HL-60/S4 treated with retinoic acid at 250 ng/mL for 4 days and 3 days (cell line): ENCODE measurements around the gene CT55.
"Not testable (repeated sequence)": the region's sequence is repeated elsewhere in the genome, so short reads cannot be mapped to it uniquely, and the experiment has no call there.

Source experiments
- in situ Hi-C: fragments of 300-500 bp; cut with MboI; formaldehyde crosslinking; loops from 2 replicates; pipeline ENCODE4 v1.7.0; 2022; ENCODE audit warnings: low sequenced_read_pairs

Gene CT55, protein sequence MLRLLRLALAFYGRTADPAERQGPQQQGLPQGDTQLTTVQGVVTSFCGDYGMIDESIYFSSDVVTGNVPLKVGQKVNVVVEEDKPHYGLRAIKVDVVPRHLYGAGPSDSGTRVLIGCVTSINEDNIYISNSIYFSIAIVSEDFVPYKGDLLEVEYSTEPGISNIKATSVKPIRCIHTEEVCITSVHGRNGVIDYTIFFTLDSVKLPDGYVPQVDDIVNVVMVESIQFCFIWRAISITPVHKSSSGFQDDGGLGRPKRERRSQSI

DNA sequence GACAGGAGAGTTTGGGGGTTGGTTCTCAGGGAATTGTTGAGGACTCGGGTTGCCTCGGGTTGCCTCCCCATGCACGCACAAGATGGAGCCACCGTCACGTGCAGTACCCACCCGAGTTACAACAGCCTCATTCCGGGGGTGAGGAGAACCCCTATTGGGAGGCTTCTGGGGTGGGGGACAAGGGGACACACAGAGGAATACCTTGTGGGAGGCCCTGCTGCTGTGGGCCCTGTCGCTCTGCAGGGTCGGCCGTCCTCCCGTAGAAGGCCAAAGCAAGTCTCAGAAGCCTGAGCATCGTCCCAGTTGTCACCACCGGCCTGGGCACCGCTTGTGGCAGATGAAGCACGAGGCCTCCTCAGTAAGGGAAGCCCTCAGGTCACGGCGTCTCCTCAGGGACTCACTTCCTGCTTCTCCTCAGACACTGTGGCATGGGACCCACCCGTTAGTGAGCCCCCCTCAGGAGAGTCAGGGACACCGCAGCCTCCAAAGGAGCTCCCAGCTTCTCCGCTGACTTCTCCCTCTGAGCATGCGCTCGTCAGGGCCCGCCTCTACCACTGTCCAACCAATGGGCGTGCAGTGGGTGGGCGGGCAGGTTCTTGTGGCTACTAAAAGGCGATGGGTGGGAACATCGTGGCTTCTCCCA is at the start of gene CT55:
Gene CT55 (minus strand): TSS at position 522 of the 643 bp plus-strand sequence. CDS start 227 bp downstream, at position 295.
- in situ Hi-C loops, result no loop called here

DNA sequence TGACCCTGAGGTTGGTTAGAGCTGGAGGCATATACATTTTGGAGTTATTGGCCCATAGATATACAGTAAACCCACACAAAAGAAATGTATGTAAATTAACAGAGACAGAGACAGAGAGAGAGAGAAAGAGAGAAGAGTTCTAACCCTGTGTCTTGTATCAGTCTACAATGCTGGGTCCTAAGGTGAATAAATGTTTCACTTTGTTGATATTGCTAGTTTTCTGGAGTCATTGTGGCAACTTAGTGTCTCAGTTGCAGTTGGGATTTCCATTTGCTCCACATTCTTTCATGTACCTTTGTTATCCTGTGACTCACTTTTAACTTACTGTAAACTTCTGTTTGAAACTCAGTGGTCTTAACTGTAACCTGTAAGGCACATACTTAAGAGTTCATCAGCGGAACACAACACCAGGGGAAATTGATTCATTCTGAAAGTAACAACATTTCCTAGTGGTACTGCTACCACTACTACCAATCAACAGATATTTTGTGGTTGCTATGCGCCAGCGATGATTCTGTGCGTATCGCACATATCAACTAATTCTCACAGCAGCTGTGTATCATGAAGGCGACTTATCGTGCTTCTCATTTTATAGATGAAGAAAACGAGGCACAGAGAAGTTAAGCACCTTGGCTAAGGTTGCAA is 42.1 kb upstream of the CT55 start:
- in situ Hi-C loops, result no loop called here

DNA sequence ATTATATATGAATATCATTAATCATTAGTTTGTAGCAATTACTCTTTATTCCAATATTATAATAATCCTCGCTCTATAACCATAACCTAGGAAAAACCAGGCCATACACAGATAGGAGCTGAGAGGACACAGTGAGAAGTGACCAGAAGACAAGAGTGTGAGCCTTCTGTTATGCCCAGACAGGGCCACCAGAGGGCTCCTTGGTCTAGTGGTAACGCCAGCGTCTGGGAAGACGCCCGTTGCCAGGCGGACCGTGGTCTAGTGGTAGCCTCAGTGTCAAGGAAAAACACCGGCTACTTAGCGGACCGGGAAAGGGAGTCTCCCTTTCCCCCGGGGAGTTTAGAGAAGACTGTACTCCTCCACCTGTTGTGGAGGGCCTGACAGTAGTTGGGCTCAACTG is 35.2 kb upstream of the CT55 start:
- in situ Hi-C loops, result not testable (repeated sequence)

DNA sequence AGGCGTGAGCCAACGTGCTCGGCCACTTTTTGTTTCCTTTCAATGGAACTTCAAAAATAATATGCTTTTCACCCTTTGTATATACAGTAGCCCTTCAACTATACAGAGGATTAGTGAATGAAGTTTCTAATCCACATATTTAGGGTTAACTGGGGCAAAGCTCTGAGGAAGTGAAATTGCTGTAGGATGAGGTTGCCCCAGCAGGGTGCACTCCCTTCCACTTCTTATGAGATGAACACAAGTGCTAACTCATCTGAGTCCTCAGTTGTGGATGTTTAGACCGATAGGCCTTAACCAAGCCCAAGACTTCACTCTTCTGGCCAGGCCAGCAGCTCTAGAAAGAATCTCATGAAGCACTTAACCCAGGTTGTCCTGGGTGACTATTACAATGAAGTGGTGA is 29.1 kb upstream of the CT55 start:
- in situ Hi-C loops, result no loop called here

DNA sequence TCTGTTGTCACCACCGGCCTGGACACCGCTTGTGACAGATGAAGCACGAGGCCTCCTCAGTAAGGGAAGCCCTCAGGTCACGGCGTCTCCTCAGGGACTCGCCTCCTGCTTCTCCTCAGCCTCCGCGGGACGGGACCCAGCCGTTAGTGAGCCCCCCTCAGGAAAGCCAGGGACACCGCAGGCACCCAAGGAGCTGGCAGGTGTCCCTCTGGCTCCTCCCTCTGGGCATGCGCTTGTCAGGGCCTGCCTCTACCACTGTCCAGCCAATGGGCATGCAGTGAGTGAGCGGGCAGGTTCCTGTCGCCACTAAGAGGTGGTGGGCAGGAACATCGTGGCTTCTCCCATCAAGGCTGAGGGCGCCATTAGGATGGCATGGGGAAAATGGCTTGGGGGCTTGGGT is 23.5 kb upstream of the CT55 start:
- in situ Hi-C loops, result no loop called here

DNA sequence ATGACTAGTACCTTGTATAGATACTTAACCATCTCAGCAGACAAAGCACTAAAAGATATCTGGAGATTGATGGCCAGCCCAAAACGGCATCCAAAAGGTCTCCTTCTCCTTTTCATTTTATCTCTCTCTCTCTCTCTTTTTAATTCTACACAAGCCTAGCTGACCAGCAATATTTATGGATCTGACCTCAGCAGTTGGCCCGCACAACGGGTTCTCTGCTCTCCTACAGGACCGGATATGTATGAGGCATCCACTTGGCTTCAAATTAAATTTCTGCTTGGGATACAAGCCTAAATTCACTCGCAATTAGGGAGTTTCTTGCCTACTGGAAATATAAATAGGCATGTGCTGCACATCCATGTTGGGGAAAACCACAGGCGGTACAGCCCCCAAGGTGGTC is 22.5 kb upstream of the CT55 start:
- in situ Hi-C loops, result no loop called here

DNA sequence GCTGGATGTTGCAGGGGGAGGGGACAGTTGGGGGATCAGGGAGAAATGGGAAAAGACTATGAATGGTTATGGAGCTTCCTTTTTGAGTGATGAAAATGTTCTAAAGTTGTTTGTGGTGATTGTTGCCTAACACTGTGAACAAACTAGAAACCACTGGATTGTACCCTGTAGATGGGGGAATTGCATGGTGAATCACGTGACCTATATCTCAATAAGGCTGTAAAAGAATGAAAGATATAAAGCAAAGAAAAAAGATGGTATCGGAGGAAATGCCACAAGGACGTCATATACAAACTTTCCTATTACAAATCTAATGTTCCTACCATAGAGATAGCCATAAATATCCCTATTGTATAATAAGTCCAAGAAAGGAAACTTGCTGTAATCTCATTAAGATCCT is 20.6 kb upstream of the CT55 start:
- in situ Hi-C loops, result no loop called here

DNA sequence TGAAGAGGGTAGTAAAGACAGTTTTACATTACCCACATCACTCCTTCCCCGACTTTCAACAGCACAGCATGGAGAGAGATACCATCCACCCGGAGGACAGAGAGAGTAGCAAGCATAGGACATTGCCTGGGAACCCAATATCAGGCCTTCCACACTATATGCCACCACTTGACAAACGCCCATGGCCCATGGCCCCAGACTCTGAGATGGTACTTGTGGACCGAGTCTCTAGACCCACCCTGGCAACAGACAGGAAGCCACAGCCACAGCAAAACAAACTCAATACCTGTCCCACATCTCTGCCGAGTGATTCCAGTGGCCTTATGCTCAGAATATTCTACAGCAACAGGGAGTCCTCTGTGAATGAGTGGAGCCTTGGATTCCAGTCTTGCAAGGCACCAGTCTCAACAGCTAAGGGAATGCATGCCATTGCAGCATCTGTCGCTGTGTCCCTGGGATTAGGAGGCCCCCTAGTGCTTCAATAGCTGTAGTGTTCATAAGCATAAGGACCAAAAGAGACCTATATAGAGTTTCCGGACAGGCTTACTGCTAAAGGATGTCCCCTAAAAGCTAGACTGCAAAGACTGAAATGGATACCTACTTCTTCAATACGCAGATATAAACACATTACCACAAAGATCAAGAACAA is 14.7 kb upstream of the CT55 start:
- in situ Hi-C loops, result no loop called here

DNA sequence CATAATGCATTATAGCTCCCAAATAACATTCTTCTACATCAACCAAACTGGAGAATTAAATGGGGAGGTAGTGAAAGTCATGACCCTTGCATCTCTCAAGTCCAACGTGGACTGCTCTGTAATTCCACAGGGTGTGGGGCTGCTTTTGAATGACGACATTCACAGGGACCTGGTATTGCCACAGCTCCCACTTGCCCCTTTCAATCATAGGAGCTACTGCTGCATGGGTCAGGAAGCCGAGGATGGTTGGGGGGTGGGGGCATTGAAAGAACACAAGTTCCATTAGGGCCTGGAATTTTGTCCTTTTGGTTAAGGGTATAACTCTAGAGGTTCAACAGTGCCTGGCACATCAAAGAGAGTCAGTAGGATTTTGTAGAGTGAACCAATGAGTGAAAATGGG is 7.4 kb upstream of the CT55 start:
- in situ Hi-C loops, result no loop called here

DNA sequence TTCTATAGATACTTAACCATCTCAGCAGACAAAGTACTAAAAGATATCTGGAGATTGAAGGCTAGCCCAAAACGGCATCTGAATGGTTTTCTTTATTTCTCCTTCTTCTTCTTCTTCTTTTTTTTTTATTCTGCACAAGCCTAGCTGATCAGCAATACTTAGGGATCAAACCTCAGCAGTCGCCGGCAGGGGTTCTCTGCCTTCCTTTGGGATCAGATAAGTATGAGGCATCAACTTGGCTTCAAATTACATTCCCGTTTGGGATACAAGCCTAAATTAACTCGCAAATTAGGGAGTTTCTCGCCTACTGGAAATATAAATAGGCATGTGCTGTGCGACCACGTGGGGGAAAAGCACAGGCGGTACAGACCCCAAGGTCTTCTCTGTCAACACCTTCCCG is 730 bp downstream of the CT55 start:
- in situ Hi-C loops, result no loop called here

DNA sequence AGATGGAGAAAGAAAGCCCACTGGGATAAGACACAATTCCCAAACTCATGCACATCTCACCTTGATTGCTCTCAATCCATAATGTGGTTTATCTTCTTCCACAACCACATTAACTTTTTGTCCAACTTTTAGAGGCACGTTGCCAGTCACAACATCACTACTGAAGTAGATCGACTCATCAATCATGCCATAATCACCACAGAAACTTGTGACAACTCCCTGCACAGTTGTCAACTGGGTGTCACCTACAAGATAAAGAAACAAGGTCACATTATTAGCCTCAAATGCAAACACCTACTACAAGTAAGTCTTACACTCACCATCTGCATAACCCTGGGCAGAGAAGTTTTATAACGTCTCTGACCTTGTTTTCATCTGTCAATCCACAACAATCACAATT is 1.7 kb downstream of the CT55 start:
- in situ Hi-C loops, result not testable (repeated sequence)

DNA sequence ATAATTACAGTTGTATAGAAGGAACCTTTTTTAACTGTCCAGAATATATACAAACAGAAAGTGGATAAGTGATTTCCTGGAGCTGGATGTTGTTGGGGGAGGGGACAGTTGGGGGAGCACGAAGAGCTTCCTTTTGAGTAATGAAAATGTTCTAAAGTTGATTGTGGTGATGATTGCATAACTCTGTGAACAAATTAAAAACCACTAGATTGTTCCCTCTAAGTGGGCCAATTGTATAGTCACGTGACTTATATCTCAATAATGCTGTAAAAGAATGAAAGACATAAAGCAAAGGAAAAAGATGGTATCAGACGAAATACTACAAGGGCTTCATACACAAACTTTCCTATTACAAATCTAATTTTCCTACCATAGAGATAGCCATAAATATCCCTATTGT is 2.7 kb downstream of the CT55 start:
- in situ Hi-C loops, result no loop called here

DNA sequence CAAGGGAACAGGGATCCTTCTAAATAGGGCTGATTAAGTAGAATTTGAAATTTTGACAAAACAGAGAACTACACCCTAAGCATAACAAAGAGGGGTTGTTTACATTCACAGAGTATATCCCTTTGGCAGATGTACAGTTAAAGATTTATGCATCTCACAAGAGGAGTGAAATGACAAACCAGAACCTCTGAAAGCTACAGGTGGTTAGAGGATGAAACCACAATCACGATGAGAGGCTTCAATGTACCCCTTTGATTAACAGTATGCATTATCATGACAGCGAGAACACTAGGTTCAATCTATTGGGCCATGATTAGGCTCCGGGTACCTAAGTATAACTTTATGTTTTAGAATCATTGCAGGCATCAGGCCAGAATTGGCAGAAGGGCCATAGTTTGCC is 16.5 kb downstream of the CT55 start:
- in situ Hi-C loops, result not testable (repeated sequence)

DNA sequence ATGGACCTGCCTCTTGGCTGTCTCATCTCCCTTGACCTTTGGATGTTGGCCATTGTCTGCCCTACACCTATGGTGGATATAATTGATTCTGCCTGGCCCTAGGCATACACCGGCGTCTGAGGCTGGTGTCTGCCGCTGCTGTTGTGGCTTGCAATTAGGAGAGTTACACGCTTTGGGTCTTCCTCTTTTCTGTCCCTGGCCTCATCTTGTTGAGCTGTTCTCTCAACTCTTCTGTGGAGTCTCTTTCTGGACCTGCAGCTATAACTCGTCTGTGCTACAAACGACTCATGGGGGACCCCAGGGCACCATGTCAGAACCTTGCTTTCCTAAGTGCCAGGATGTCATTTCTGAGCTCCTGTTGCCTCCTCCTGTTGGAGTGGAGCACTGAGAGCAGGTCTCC is 45.1 kb downstream of the CT55 start:
- in situ Hi-C loops, result not testable (repeated sequence)

DNA sequence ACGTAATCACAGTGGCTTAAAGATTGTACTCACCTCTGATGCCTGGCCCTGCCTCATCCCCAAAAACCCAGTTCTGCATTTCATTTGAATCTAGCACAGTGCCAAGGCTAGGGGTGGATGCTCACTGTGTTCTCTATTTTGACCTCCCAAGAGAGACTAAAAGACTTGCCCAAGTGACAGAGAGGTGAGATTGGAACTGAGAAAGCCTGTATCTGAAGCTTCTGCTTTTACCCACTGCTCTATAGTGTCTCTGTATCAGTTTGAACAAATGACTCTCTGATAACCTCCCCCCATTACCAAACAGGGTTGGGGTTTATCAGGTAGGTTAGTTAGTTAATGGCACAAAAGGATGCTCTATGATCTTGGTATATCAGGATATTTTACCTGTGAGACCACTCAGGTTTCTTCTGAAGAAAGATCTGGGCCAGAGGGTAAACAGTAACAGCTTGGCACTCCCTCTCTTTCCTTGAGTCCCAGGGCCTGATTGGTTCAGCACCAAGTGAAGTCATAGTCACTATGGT is 51.1 kb downstream of the CT55 start, which contains the start of gene ETDB:
Gene ETDB (minus strand): TSS at position 471 of the 521 bp plus-strand sequence. CDS start 1,265 bp downstream, outside the sequence.
- in situ Hi-C loops, result not testable (repeated sequence)

DNA sequence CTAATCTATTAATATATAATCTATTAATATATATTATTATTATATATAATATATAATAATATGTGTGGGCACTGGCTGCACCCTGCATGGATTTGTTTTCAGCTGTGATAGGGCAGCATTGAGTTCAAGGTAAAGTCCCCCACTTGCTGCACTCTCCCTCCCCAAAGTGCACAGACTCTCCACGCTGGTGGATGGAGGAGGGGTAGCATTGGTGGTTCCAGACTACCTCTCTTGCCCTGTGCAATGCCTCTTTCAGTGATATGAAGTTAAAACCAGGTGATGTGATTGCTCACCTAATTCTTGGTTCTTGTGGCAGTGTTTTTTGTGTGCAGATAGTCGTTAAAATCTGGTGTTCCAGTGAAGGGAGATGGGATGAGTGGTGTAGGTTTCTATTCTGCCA is 55.1 kb downstream of the CT55 start:
- in situ Hi-C loops, result not testable (repeated sequence)

DNA sequence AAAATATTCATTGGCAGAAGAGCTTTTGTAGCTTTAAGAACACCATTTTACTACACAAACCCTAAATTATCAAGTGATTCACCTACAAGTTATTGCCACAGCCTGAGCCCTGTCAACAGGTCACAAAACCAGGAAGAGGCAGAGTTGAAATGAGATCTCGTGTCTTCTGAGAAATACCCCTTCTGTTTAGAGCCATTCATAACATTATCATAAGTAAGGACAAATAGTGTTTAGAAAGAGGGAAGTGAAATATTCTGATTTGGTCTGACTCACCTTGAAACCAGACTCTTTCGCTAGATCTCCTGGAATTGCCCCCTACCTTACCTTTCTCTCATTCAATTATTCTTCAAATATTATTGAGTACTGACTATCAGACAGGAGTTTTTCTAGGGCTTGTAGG is 56.8 kb downstream of the CT55 start:
- in situ Hi-C loops, result no loop called here

DNA sequence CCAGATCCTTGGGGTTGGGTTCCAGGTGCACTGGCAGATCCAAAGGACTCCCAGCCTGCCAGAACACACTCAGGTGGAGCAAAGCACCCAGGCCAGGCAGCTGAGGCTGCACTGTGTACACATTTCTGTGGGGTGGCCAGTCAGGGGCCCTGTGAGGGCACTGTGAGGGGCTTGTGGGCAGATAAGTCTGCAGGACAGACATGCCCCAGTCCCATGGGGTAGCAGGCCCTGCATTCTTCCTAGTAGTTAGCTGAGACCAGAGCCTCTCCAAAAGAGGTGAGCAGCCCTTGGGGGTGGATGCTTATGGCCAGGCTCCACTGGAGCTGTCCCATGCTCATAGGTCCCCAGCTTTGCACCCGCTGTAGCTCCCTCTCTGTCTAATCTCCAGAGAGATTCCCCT is 58.5 kb downstream of the CT55 start:
- in situ Hi-C loops, result no loop called here

DNA sequence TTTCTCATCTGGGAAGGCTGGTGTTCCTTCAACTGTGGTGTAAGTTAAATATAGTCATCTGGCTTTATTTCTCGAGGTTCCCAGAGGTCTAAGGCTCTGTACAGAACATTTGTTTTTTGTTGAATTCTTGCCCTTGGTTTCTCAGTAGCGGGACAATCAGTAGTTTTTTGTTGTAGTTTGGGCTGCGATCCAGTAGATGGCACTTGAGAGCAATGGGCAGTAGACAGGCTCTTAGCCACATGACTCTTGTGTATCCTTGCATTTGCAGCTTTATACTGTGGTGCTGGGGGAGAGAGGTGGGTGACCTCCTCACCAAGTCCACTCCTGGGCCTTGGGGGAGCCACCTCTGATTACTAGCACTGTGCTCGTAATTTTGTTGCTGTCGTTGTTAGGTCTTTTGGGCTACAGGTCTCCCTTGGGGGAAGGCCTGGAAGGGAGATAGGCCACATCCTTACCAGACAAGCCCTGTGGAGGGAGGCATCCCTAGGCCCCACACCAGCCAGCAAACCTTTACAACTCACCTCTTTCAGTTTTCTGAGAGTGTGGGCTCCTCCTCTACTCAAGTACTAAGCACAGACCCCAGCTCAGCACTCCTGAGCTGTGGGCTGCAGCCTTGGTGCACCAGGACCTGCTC is 59.0 kb downstream of the CT55 start:
- in situ Hi-C loops, result no loop called here

DNA sequence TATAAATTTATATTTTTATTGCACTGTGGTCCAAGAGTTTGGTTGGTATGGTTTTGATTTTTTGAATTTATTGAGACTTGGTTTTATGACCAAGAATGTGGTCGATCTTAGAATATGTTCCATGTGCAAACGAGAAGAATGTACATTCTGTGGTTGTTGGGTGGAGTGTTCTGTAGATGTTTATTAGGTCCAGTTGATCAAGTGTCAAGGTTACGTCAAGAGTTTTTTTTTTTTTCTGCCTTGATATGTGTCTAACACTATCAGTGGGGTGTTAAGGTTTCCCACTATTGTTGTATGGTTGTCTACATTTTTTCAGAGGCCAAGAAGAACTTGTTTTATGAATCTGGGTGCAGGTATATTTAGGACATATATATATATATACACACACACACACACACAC is 61.6 kb downstream of the CT55 start:
- in situ Hi-C loops, result no loop called here
